Activated naive CD4-positive, alpha-beta T cell treated with Interleukin-2 at 50 U/mL for 16 hours (primary cell): ENCODE data around the gene JTB.

Source experiments
- DNase-seq: peaks from one replicate; pipeline ENCODE4 v3.0.0-alpha.2; 2020

Gene JTB

GRCh38 chr1:153953859-153954365, 23.6 kb downstream of the JTB start:
- no peak for DNase-seq

- DNase-seq, result no peak
Measured at GRCh38 chr1:153951801-153952200, 25.7 kb downstream of the JTB start.

GRCh38 chr1:153951183-153951582, 26.3 kb downstream of the JTB start:
- no peak for DNase-seq

GRCh38 chr1:153946622-153947241, 30.7 kb downstream of the JTB start, which contains the start of gene DENND4B:
TSS of gene DENND4B (minus strand) at chr1:153946718. CDS start at chr1:153944374, 2,344 bp downstream.
- peak; percentile 79 for DNase-seq

GRCh38 chr1:153945795-153946621, 31.5 kb downstream of the JTB start:
- DNase-seq, result peak; percentile 71

- peak; percentile 76 for DNase-seq
Measured at GRCh38 chr1:153945131-153945794, 32.2 kb downstream of the JTB start.

- no peak for DNase-seq
Measured at GRCh38 chr1:153944827-153945117, 32.7 kb downstream of the JTB start.

- no peak for DNase-seq
Measured at GRCh38 chr1:153944005-153944826, 33.3 kb downstream of the JTB start.

- no peak for DNase-seq
Measured at GRCh38 chr1:153942766-153943549, 34.5 kb downstream of the JTB start.

- DNase-seq, result no peak
Measured at GRCh38 chr1:153941826-153942725, 35.4 kb downstream of the JTB start.

- no peak for DNase-seq
Measured at GRCh38 chr1:153940756-153941155, 36.7 kb downstream of the JTB start.

GRCh38 chr1:153939476-153939875, 38.0 kb downstream of the JTB start:
- DNase-seq, result no peak

- DNase-seq, result no peak
Measured at GRCh38 chr1:153938996-153939395, 38.5 kb downstream of the JTB start.

- no peak for DNase-seq
Measured at GRCh38 chr1:153937331-153937730, 40.1 kb downstream of the JTB start.

GRCh38 chr1:153936011-153936802, 41.3 kb downstream of the JTB start:
- DNase-seq, result no peak

GRCh38 chr1:153934746-153935145, 42.7 kb downstream of the JTB start:
- no peak for DNase-seq

- no peak for DNase-seq
Measured at GRCh38 chr1:153933955-153934354, 43.5 kb downstream of the JTB start.

- DNase-seq, result no peak
Measured at GRCh38 chr1:153933430-153933829, 44.0 kb downstream of the JTB start.

- DNase-seq, result no peak
Measured at GRCh38 chr1:153932156-153933131, 45.0 kb downstream of the JTB start.
